ENCODE data around the gene TRABD2B. TPM values are rescaled to one million over a fixed set of nuclear protein-coding genes. Genes with fewer than 3 reads are reported as not detected.
A peak's percentile ranks its signal among the peaks of the same experiment; 100 is the strongest.

Gene TRABD2B
- polyA plus RNA-seq, 4 donors, result under 0.01 to 2.6 (median 2.2) TPM; not detected in 1

GRCh38 chr1:47849005-47849521 is 148.1 kb downstream of the TRABD2B start:
- no peaks in the 10 kb centered on the region for H3K27me3 ChIP-seq (ENCODE audit: control insufficient read depth in 3 of 3, insufficient read depth in 3 of 3, low read length in 3 of 3)
- WGBS, 3 donors, result 18 to 53% (median 34%) methylated on average over 4 of the region's 4 CpGs
- H3K4me1 ChIP-seq (ENCODE audit: control insufficient read depth in 3 of 3, insufficient read depth in 2 of 3, low read depth in 1 of 3, low read length in 2 of 3), result peaks cover 0 to 35% (median 0%) of the 10 kb centered on the region in 3 donors
- peak; percentile 70 to 82 for DNase-seq
- no peak overlapping the region for H3K4me3 ChIP-seq (ENCODE audit: low read depth in 1 of 3, low read length in 3 of 3)
- no peak for FAIRE-seq
- no peaks in the 10 kb centered on the region for H3K36me3 ChIP-seq (ENCODE audit: control insufficient read depth in 3 of 3, insufficient read depth in 2 of 3, low read depth in 1 of 3, low read length in 3 of 3)
- no peaks in the 10 kb centered on the region for H3K9me3 ChIP-seq (ENCODE audit: control insufficient read depth in 2 of 2, insufficient read depth in 1 of 2, low read depth in 1 of 2, low read length in 1 of 2)
- H3K27ac ChIP-seq (ENCODE audit: low read depth in 1 of 3, low read length in 2 of 3), result peak overlapping the region in 1 of 3 donors; percentile 66

GRCh38 chr1:47847763-47848162 is 149.4 kb downstream of the TRABD2B start:
- no peaks in the 10 kb centered on the region for H3K27me3 ChIP-seq (ENCODE audit: control insufficient read depth in 3 of 3, insufficient read depth in 3 of 3, low read length in 3 of 3)
- FAIRE-seq, result no peak
- DNase-seq, result peak in 1 of 2 donors; percentile 35
- H3K27ac ChIP-seq (ENCODE audit: low read depth in 1 of 3, low read length in 2 of 3), result no peak overlapping the region
- WGBS, 3 donors, result 48 to 79% (median 62%) methylated on average over 9 of the region's 9 CpGs
- no peak overlapping the region for H3K4me3 ChIP-seq (ENCODE audit: low read depth in 1 of 3, low read length in 3 of 3)
- H3K4me1 ChIP-seq (ENCODE audit: control insufficient read depth in 3 of 3, insufficient read depth in 2 of 3, low read depth in 1 of 3, low read length in 2 of 3), result peaks cover 0 to 39% (median 0%) of the 10 kb centered on the region in 3 donors
- no peaks in the 10 kb centered on the region for H3K9me3 ChIP-seq (ENCODE audit: control insufficient read depth in 2 of 2, insufficient read depth in 1 of 2, low read depth in 1 of 2, low read length in 1 of 2)
- H3K36me3 ChIP-seq (ENCODE audit: control insufficient read depth in 3 of 3, insufficient read depth in 2 of 3, low read depth in 1 of 3, low read length in 3 of 3), result no peaks in the 10 kb centered on the region

GRCh38 chr1:47844558-47844955 is 152.6 kb downstream of the TRABD2B start:
- 86 to 91% (median 91%) methylated on average over 3 of the region's 3 CpGs for WGBS, 3 donors
- H3K36me3 ChIP-seq (ENCODE audit: control insufficient read depth in 3 of 3, insufficient read depth in 2 of 3, low read depth in 1 of 3, low read length in 3 of 3), result no peaks in the 10 kb centered on the region
- H3K27ac ChIP-seq (ENCODE audit: low read depth in 1 of 3, low read length in 2 of 3), result no peak overlapping the region
- FAIRE-seq (no peak), DNase-seq (peak in 1 of 2 donors; percentile 19)
- H3K4me3 ChIP-seq (ENCODE audit: low read depth in 1 of 3, low read length in 3 of 3), result no peak overlapping the region
- H3K27me3 ChIP-seq (ENCODE audit: control insufficient read depth in 3 of 3, insufficient read depth in 3 of 3, low read length in 3 of 3), result no peaks in the 10 kb centered on the region
- H3K4me1 ChIP-seq (ENCODE audit: control insufficient read depth in 3 of 3, insufficient read depth in 2 of 3, low read depth in 1 of 3, low read length in 2 of 3), result peaks cover 0 to 44% (median 0%) of the 10 kb centered on the region in 3 donors
- no peaks in the 10 kb centered on the region for H3K9me3 ChIP-seq (ENCODE audit: control insufficient read depth in 2 of 2, insufficient read depth in 1 of 2, low read depth in 1 of 2, low read length in 1 of 2)

- DNase-seq (peak in 1 of 2 donors; percentile 21), FAIRE-seq (no peak)
- no peak overlapping the region for H3K27ac ChIP-seq (ENCODE audit: low read depth in 1 of 3, low read length in 2 of 3)
- H3K4me3 ChIP-seq (ENCODE audit: low read depth in 1 of 3, low read length in 3 of 3), result no peak overlapping the region
- H3K4me1 ChIP-seq (ENCODE audit: control insufficient read depth in 3 of 3, insufficient read depth in 2 of 3, low read depth in 1 of 3, low read length in 2 of 3), result peaks cover 0 to 38% (median 0%) of the 10 kb centered on the region in 3 donors
- 57 to 60% (median 59%) methylated on average over 10 of the region's 10 CpGs for WGBS, 3 donors
- H3K27me3 ChIP-seq (ENCODE audit: control insufficient read depth in 3 of 3, insufficient read depth in 3 of 3, low read length in 3 of 3), result no peaks in the 10 kb centered on the region
- H3K9me3 ChIP-seq (ENCODE audit: control insufficient read depth in 2 of 2, insufficient read depth in 1 of 2, low read depth in 1 of 2, low read length in 1 of 2), result no peaks in the 10 kb centered on the region
- no peaks in the 10 kb centered on the region for H3K36me3 ChIP-seq (ENCODE audit: control insufficient read depth in 3 of 3, insufficient read depth in 2 of 3, low read depth in 1 of 3, low read length in 3 of 3)
Observed at GRCh38 chr1:47843781-47844557, 153.2 kb downstream of the TRABD2B start.

- DNase-seq (no peak), FAIRE-seq (no peak)
- Histone ChIP-seq H3K27ac (ENCODE audit: low read depth in 1 of 3, low read length in 2 of 3) (no peak overlapping the region), H3K36me3 (ENCODE audit: control insufficient read depth in 3 of 3, insufficient read depth in 2 of 3, low read depth in 1 of 3, low read length in 3 of 3) (no peaks in the 10 kb centered on the region), H3K4me3 (ENCODE audit: low read depth in 1 of 3, low read length in 3 of 3) (no peak overlapping the region), H3K4me1 (ENCODE audit: control insufficient read depth in 3 of 3, insufficient read depth in 2 of 3, low read depth in 1 of 3, low read length in 2 of 3) (peaks cover 0 to 36% (median 4%) of the 10 kb centered on the region in 3 donors), H3K9me3 (ENCODE audit: control insufficient read depth in 2 of 2, insufficient read depth in 1 of 2, low read depth in 1 of 2, low read length in 1 of 2) (no peaks in the 10 kb centered on the region), H3K27me3 (ENCODE audit: control insufficient read depth in 3 of 3, insufficient read depth in 3 of 3, low read length in 3 of 3) (no peaks in the 10 kb centered on the region)
- WGBS, 3 donors, result 77 to 85% (median 82%) methylated on average over 6 of the region's 6 CpGs
Observed at GRCh38 chr1:47843059-47843458, 154.1 kb downstream of the TRABD2B start.

- Histone ChIP-seq H3K4me1 (ENCODE audit: control insufficient read depth in 3 of 3, insufficient read depth in 2 of 3, low read depth in 1 of 3, low read length in 2 of 3) (peaks cover 0 to 40% (median 4%) of the 10 kb centered on the region in 3 donors), H3K36me3 (ENCODE audit: control insufficient read depth in 3 of 3, insufficient read depth in 2 of 3, low read depth in 1 of 3, low read length in 3 of 3) (no peaks in the 10 kb centered on the region), H3K4me3 (ENCODE audit: low read depth in 1 of 3, low read length in 3 of 3) (no peak overlapping the region), H3K9me3 (ENCODE audit: control insufficient read depth in 2 of 2, insufficient read depth in 1 of 2, low read depth in 1 of 2, low read length in 1 of 2) (no peaks in the 10 kb centered on the region), H3K27ac (ENCODE audit: low read depth in 1 of 3, low read length in 2 of 3) (no peak overlapping the region), H3K27me3 (ENCODE audit: control insufficient read depth in 3 of 3, insufficient read depth in 3 of 3, low read length in 3 of 3) (no peaks in the 10 kb centered on the region)
- FAIRE-seq, result no peak
- WGBS, 3 donors, result 56 to 60% (median 57%) methylated on average over 5 of the region's 5 CpGs
- DNase-seq, result no peak
Observed at GRCh38 chr1:47842228-47842919, 154.8 kb downstream of the TRABD2B start.

- 68 to 76% (median 75%) methylated on average over 3 of the region's 3 CpGs for WGBS, 3 donors
- H3K4me3 ChIP-seq (ENCODE audit: low read depth in 1 of 3, low read length in 3 of 3), result no peak overlapping the region
- no peaks in the 10 kb centered on the region for H3K9me3 ChIP-seq (ENCODE audit: control insufficient read depth in 2 of 2, insufficient read depth in 1 of 2, low read depth in 1 of 2, low read length in 1 of 2)
- H3K36me3 ChIP-seq (ENCODE audit: control insufficient read depth in 3 of 3, insufficient read depth in 2 of 3, low read depth in 1 of 3, low read length in 3 of 3), result no peaks in the 10 kb centered on the region
- FAIRE-seq (no peak), DNase-seq (no peak)
- H3K27ac ChIP-seq (ENCODE audit: low read depth in 1 of 3, low read length in 2 of 3), result no peak overlapping the region
- no peaks in the 10 kb centered on the region for H3K27me3 ChIP-seq (ENCODE audit: control insufficient read depth in 3 of 3, insufficient read depth in 3 of 3, low read length in 3 of 3)
- H3K4me1 ChIP-seq (ENCODE audit: control insufficient read depth in 3 of 3, insufficient read depth in 2 of 3, low read depth in 1 of 3, low read length in 2 of 3), result peaks cover 0 to 50% (median 6%) of the 10 kb centered on the region in 3 donors
Observed at GRCh38 chr1:47841356-47841755, 155.8 kb downstream of the TRABD2B start.

- peaks cover 0 to 2% of the 10 kb centered on the region in 2 donors for H3K9me3 ChIP-seq (ENCODE audit: control insufficient read depth in 2 of 2, insufficient read depth in 1 of 2, low read depth in 1 of 2, low read length in 1 of 2)
- peaks cover 0 to 50% (median 6%) of the 10 kb centered on the region in 3 donors for H3K4me1 ChIP-seq (ENCODE audit: control insufficient read depth in 3 of 3, insufficient read depth in 2 of 3, low read depth in 1 of 3, low read length in 2 of 3)
- H3K36me3 ChIP-seq (ENCODE audit: control insufficient read depth in 3 of 3, insufficient read depth in 2 of 3, low read depth in 1 of 3, low read length in 3 of 3), result no peaks in the 10 kb centered on the region
- no peak overlapping the region for H3K4me3 ChIP-seq (ENCODE audit: low read depth in 1 of 3, low read length in 3 of 3)
- FAIRE-seq (no peak), DNase-seq (peak; percentile 21 to 31)
- WGBS, 3 donors, result 43 to 65% (median 51%) methylated on average over 4 of the region's 4 CpGs
- H3K27me3 ChIP-seq (ENCODE audit: control insufficient read depth in 3 of 3, insufficient read depth in 3 of 3, low read length in 3 of 3), result no peaks in the 10 kb centered on the region
- no peak overlapping the region for H3K27ac ChIP-seq (ENCODE audit: low read depth in 1 of 3, low read length in 2 of 3)
Observed at GRCh38 chr1:47840393-47841190, 156.6 kb downstream of the TRABD2B start.

Data from small intestine (tissue), 7 donors.